ENCODE results near the gene TRMO. TPM values are rescaled to one million over a fixed set of nuclear protein-coding genes. Genes with fewer than 3 reads are reported as not detected.

TRMO gene
- total RNA-seq, 1 donor from 2014 or later, result 27.7 TPM

- Histone ChIP-seq H3K36me3 (no peaks in the 10 kb centered on the region), H3K27ac (no peak within 1 kb of the TSS), H3K4me1 (no peaks in the 10 kb centered on the region), H3K4me3 (no peak within 1 kb of the TSS), H3K27me3 (no peaks in the 10 kb centered on the region), H3K9me3 (no peaks in the 10 kb centered on the region)
- no peak for TF ChIP-seq POLR2AphosphoS5 (IDR thresholded peaks at IDR 0.05; ENCODE audit: insufficient read depth in 1 of 2, low read depth in 1 of 2)
- no peak for DNase-seq (ENCODE audit: extremely low spot score in 2 of 2)
- intact Hi-C loops (cut with DNase I), result no loop called here
These were observed 15.9 kb upstream of the TRMO start, which contains the start of gene HEMGN for GRCh38 chr9:97938081-97938644. Gene HEMGN (minus strand): TSS chr9:97938172. CDS start chr9:97938136, 36 bp downstream.

GRCh38 chr9:97936998-97937397, 14.7 kb upstream of the TRMO start:
- Histone ChIP-seq H3K27me3 (no peaks in the 10 kb centered on the region), H3K4me1 (no peaks in the 10 kb centered on the region), H3K36me3 (no peaks in the 10 kb centered on the region), H3K9me3 (no peaks in the 10 kb centered on the region), H3K27ac (no peak overlapping the region), H3K4me3 (no peak overlapping the region)
- TF ChIP-seq, protein P1, sequence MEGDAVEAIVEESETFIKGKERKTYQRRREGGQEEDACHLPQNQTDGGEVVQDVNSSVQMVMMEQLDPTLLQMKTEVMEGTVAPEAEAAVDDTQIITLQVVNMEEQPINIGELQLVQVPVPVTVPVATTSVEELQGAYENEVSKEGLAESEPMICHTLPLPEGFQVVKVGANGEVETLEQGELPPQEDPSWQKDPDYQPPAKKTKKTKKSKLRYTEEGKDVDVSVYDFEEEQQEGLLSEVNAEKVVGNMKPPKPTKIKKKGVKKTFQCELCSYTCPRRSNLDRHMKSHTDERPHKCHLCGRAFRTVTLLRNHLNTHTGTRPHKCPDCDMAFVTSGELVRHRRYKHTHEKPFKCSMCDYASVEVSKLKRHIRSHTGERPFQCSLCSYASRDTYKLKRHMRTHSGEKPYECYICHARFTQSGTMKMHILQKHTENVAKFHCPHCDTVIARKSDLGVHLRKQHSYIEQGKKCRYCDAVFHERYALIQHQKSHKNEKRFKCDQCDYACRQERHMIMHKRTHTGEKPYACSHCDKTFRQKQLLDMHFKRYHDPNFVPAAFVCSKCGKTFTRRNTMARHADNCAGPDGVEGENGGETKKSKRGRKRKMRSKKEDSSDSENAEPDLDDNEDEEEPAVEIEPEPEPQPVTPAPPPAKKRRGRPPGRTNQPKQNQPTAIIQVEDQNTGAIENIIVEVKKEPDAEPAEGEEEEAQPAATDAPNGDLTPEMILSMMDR (IDR thresholded peaks at IDR 0.05), result no peak
- intact Hi-C loops (cut with DNase I), result no loop called here
- DNase-seq (ENCODE audit: extremely low spot score in 2 of 2), result no peak

DNA sequence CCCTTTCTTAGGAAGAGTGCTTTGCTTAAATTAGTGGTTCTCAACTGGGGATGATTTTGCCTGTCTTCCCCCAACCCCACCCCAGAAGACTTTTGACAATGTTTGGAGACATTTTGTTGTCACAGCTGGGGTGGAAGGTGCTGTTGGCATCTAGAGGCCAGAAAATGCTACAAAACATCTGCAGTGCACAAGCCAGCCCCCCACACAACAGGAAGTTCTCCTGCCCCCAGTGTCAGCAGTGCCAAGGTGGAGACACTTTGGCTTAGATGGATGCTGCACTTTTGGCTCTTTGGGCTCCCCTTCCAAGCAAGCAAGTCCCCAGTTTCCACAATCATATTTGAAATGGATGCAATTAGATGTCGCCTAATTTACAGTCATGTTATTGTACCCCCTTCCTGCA, 13.0 kb upstream of the TRMO start:
- Histone ChIP-seq H3K4me1 (no peaks in the 10 kb centered on the region), H3K4me3 (no peak overlapping the region), H3K27ac (no peak overlapping the region), H3K36me3 (no peaks in the 10 kb centered on the region), H3K9me3 (no peaks in the 10 kb centered on the region), H3K27me3 (no peaks in the 10 kb centered on the region)
- no peak for TF ChIP-seq POLR2A (IDR thresholded peaks at IDR 0.05)
- intact Hi-C loops (cut with DNase I), result no loop called here
- no peak for DNase-seq (ENCODE audit: extremely low spot score in 2 of 2)

DNA sequence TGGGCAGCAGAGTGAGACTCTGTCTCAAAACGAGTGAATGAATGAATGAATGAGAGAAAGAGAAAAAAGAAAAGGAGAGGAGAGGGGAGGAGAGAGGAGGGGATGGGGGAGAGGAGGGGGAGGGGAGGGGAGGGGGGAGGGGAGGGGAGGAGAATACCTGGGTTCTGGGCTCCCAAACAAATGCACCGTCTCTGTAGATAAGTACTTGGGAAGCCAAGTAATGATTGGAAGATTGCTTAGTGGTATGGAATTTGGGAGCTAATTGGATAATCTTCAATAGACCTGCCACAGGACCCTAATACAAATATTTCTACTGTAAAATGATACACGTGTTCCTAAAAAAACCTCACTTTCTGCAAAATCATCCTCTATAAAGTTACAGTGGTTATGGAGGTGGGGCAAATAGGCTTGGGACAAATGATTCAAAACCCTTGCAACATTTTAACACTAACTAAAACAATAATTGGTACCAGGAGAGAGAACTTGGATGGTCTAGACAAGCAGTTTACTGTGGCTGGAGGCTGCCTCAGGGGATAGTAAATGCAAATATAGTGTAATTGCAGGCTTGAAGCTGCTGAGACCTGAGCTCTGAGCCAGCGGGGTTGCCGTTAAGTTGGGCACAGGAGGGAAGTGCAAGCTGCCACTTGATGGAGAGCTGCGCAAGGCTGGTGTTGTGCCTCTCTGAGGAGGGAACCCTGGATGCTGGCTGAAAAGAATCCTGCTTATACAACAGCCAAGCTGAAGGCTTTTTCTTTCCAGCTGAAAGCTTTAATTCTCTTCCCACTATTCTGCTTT, 12.2 kb upstream of the TRMO start:
- no peak overlapping the region for H3K4me3 ChIP-seq
- no peaks in the 10 kb centered on the region for H3K4me1 ChIP-seq
- H3K27me3 ChIP-seq, result no peaks in the 10 kb centered on the region
- no peak for TF ChIP-seq POLR2AphosphoS5 (IDR thresholded peaks at IDR 0.05; ENCODE audit: insufficient read depth in 1 of 2, low read depth in 1 of 2)
- no peak for TF ChIP-seq POLR2A (IDR thresholded peaks at IDR 0.05)
- TF ChIP-seq, protein P1 (IDR thresholded peaks at IDR 0.05), result no peak
- H3K36me3 ChIP-seq, result no peaks in the 10 kb centered on the region
- DNase-seq (ENCODE audit: extremely low spot score in 2 of 2), result no peak
- no peaks in the 10 kb centered on the region for H3K9me3 ChIP-seq
- no peak overlapping the region for H3K27ac ChIP-seq
- intact Hi-C loops (cut with DNase I), result no loop called here

- no peaks in the 10 kb centered on the region for H3K27me3 ChIP-seq
- DNase-seq (ENCODE audit: extremely low spot score in 2 of 2), result no peak
- no peak overlapping the region for H3K4me3 ChIP-seq
- no peaks in the 10 kb centered on the region for H3K9me3 ChIP-seq
- H3K36me3 ChIP-seq, result no peaks in the 10 kb centered on the region
- intact Hi-C loops (cut with DNase I), result no loop called here
- TF ChIP-seq, protein P1 (IDR thresholded peaks at IDR 0.05), result no peak
- no peak for TF ChIP-seq POLR2AphosphoS5 (IDR thresholded peaks at IDR 0.05; ENCODE audit: insufficient read depth in 1 of 2, low read depth in 1 of 2)
- no peak for TF ChIP-seq POLR2A (IDR thresholded peaks at IDR 0.05)
- no peaks in the 10 kb centered on the region for H3K4me1 ChIP-seq
- no peak overlapping the region for H3K27ac ChIP-seq
These were observed 11.1 kb upstream of the TRMO start for GRCh38 chr9:97933297-97933998.

GRCh38 chr9:97930972-97931371, 8.7 kb upstream of the TRMO start:
- H3K36me3 ChIP-seq, result no peaks in the 10 kb centered on the region
- TF ChIP-seq, protein P1 (IDR thresholded peaks at IDR 0.05), result no peak
- H3K9me3 ChIP-seq, result no peaks in the 10 kb centered on the region
- H3K4me3 ChIP-seq, result no peak overlapping the region
- no peak overlapping the region for H3K27ac ChIP-seq
- no peaks in the 10 kb centered on the region for H3K4me1 ChIP-seq
- no peaks in the 10 kb centered on the region for H3K27me3 ChIP-seq
- no peak for DNase-seq (ENCODE audit: extremely low spot score in 2 of 2)
- intact Hi-C loops (cut with DNase I), result no loop called here

Measured in vagina (tissue), 2 donors.